Lower lobe of right lung (tissue), 2 donors: Measurements from ENCODE around the gene ZNF446. TPM values are rescaled to one million over a fixed set of nuclear protein-coding genes. Genes with fewer than 3 reads are reported as not detected.

Experiments used
- ATAC-seq, 2 donors: fragments of 200-7000 bp; cut with Tn5 transposase; one replicate each; pipeline ENCODE4 v1.9.1; 2020 to 2022; ENCODE audit warnings: mild to moderate bottlenecking in 2 of 2, moderate library complexity in 2 of 2
- DNase-seq: peaks from one replicate; pipeline ENCODE4 v3.0.0-alpha.2; 2020
- H3K27ac ChIP-seq: fragments of 200-600 bp; one replicate; pipeline ENCODE4 v1.8.0; 2022
- H3K27me3 ChIP-seq: fragments of 200-600 bp; one replicate; pipeline ENCODE4 v1.8.0; 2022; ENCODE audit warnings: low read depth
- H3K36me3 ChIP-seq: fragments of 200-600 bp; one replicate; pipeline ENCODE4 v1.8.0; 2022; ENCODE audit warnings: mild to moderate bottlenecking
- H3K4me1 ChIP-seq: fragments of 200-600 bp; one replicate; pipeline ENCODE4 v1.8.0; 2022
- H3K4me3 ChIP-seq: fragments of 200-600 bp; one replicate; pipeline ENCODE4 v1.8.0; 2022; ENCODE audit warnings: mild to moderate bottlenecking
- H3K9me3 ChIP-seq: fragments of 200-600 bp; one replicate; pipeline ENCODE4 v1.8.0; 2022
- intact Hi-C: fragments of 100-400 bp; cut with DNase I; formaldehyde crosslinking; loops from one replicate; pipeline ENCODE4 v1.11.0; 2022
- total RNA-seq: library from RNA; stranded (reverse); fragmentation: NEBNext Ultra II Directional; extraction: Animal tissue kit (Norgen Biotek cat#: 25700); gene quantifications from one replicate; pipeline ENCODE4 v1.2.1, GENCODE V29; 2021
- TF ChIP-seq, protein P1 (sequence below): fragments of 200-600 bp; IDR thresholded peaks from one replicate; pipeline ENCODE4 v1.8.0; 2022; ENCODE audit warnings: antibody characterized with exemption, mild to moderate bottlenecking
- donor health status: DM: no; HTN: yes; CAD: no; lungs with severe emphysema.

ZNF446 gene
- total RNA-seq, 1 donor from 2014 or later = 9.1 TPM

- intact Hi-C loops = no loop called here
- peaks cover 38% of the 10 kb centered on the region for H3K4me1 ChIP-seq
- H3K9me3 ChIP-seq = no peaks in the 10 kb centered on the region
- ATAC-seq (peak; percentile 89 to 92), DNase-seq (peak; percentile 93)
- peaks cover 20% of the 10 kb centered on the region for H3K36me3 ChIP-seq
- H3K4me3 ChIP-seq = peak within 1 kb of the TSS; percentile 97
- peak within 1 kb of the TSS; percentile 98 for H3K27ac ChIP-seq
- no peaks in the 10 kb centered on the region for H3K27me3 ChIP-seq
- TF ChIP-seq, protein P1, sequence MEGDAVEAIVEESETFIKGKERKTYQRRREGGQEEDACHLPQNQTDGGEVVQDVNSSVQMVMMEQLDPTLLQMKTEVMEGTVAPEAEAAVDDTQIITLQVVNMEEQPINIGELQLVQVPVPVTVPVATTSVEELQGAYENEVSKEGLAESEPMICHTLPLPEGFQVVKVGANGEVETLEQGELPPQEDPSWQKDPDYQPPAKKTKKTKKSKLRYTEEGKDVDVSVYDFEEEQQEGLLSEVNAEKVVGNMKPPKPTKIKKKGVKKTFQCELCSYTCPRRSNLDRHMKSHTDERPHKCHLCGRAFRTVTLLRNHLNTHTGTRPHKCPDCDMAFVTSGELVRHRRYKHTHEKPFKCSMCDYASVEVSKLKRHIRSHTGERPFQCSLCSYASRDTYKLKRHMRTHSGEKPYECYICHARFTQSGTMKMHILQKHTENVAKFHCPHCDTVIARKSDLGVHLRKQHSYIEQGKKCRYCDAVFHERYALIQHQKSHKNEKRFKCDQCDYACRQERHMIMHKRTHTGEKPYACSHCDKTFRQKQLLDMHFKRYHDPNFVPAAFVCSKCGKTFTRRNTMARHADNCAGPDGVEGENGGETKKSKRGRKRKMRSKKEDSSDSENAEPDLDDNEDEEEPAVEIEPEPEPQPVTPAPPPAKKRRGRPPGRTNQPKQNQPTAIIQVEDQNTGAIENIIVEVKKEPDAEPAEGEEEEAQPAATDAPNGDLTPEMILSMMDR = peak; percentile 59
Observed at GRCh38 chr19:58519355-58520256, 43.5 kb downstream of the ZNF446 start, which contains the start of gene ZBTB45. Gene ZBTB45 (minus strand): TSS chr19:58519810. CDS start chr19:58517673, 2,137 bp downstream.

GRCh38 chr19:58520257-58520599 is 44.1 kb downstream of the ZNF446 start:
- H3K27ac ChIP-seq = peak overlapping the region; percentile 98
- TF ChIP-seq, protein P1 = no peak
- no peaks in the 10 kb centered on the region for H3K27me3 ChIP-seq
- H3K4me3 ChIP-seq = peak overlapping the region; percentile 97
- ATAC-seq (no peak), DNase-seq (no peak)
- intact Hi-C loops = no loop called here
- no peaks in the 10 kb centered on the region for H3K9me3 ChIP-seq
- H3K4me1 ChIP-seq = peaks cover 35% of the 10 kb centered on the region
- peaks cover 20% of the 10 kb centered on the region for H3K36me3 ChIP-seq

DNA sequence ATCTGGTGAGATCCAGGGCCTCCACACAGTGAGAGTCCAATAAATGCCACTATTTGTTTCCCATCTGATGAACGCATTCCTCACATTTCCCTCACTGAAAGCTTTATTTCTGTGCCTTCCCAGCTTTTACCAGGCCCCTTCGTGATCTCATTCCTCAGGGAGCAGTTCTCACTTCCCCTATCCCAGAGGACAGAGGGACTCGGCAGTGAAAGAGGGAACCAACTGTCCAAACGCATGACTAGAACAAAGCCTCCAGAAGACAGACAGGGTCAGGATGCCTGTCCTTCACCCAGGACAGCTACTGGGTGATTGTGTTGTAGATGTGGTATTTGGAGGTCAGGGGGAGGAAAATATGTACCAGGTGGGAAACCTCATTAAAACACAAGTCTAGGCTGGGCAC is 45.5 kb downstream of the ZNF446 start:
- DNase-seq (no peak), ATAC-seq (no peak)
- intact Hi-C loops = no loop called here
- TF ChIP-seq, protein P1 = no peak
- Histone ChIP-seq H3K4me1 (peaks cover 27% of the 10 kb centered on the region), H3K36me3 (peaks cover 9% of the 10 kb centered on the region), H3K9me3 (no peaks in the 10 kb centered on the region), H3K4me3 (no peak overlapping the region), H3K27me3 (no peaks in the 10 kb centered on the region), H3K27ac (peak overlapping the region; percentile 64)

DNA sequence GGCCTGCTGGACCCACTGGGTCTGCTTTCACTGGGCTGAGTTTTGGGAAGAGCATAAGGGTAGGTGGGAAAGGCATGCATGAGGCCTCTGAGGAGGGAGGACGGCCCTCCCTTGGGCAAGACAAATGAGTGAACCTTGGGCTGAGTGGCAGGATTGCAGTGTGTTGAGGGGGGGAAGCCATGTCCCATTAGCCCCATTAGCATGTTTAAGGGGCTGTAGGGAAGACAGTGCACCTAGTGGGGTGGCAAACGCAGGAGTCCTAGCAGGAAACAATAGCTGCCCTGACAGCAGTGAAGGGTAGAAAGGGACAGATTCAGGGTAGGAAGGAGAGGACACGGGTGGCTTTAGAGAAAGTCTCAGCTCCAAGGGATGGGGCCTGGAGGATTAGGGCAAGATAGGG is 46.6 kb downstream of the ZNF446 start:
- no peak overlapping the region for H3K27ac ChIP-seq
- intact Hi-C loops = no loop called here
- DNase-seq (no peak), ATAC-seq (no peak)
- H3K9me3 ChIP-seq = no peaks in the 10 kb centered on the region
- no peak overlapping the region for H3K4me3 ChIP-seq
- H3K4me1 ChIP-seq = peaks cover 18% of the 10 kb centered on the region
- no peaks in the 10 kb centered on the region for H3K27me3 ChIP-seq
- TF ChIP-seq, protein P1 = no peak
- no peaks in the 10 kb centered on the region for H3K36me3 ChIP-seq

DNA sequence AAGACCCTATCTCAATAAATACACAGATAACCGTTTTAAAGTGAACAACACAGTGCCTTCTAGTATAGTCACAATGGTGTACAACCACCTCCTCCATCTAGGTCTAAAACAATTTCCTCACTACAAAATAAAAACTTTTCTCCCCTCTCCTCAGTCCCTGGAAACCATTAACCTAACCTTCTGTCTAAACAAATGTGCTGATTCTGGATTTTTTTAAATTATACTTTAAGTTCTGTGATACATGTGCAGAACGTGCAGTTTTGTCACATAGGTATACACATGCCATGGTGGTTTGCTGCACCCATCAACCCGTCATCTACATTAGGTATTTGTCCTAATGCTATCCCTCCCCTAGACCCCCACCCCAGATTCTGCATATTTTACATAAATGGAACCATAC is 53.3 kb downstream of the ZNF446 start:
- no peak for ATAC-seq
- H3K9me3 ChIP-seq = no peaks in the 10 kb centered on the region
- intact Hi-C loops = no loop called here

More for the DNA sequence above, 53.3 kb downstream of the ZNF446 start:
- Histone ChIP-seq H3K4me1 (no peaks in the 10 kb centered on the region), H3K27me3 (no peaks in the 10 kb centered on the region), H3K27ac (no peak overlapping the region), H3K36me3 (no peaks in the 10 kb centered on the region), H3K4me3 (no peak overlapping the region)
- DNase-seq = no peak
- TF ChIP-seq, protein P1 = no peak

Other genes starting within 250 kb of the ZNF446 start
- 22.6 TPM for gene ZNF544, start 247.4 kb upstream of the ZNF446 start, total RNA-seq
- 5.4 TPM for gene ZNF8, start 197.4 kb upstream of the ZNF446 start, total RNA-seq
- gene ERVK3-1, start 171.0 kb upstream of the ZNF446 start, total RNA-seq = 31.6 TPM
- 3.6 TPM for gene ZSCAN22, start 149.4 kb upstream of the ZNF446 start, total RNA-seq
- gene A1BG, start 122.9 kb upstream of the ZNF446 start, total RNA-seq = 14.0 TPM
- 2.5 TPM for gene ZNF497, start 113.6 kb upstream of the ZNF446 start, total RNA-seq
- gene ZNF837, start 95.3 kb upstream of the ZNF446 start, total RNA-seq = 1.2 TPM
- gene RPS5, start 89.1 kb upstream of the ZNF446 start, total RNA-seq = 770 TPM
- gene RNF225, start 80.7 kb upstream of the ZNF446 start, total RNA-seq = not detected
- 10.0 TPM for gene ZNF584, start 67.7 kb upstream of the ZNF446 start, total RNA-seq
- 7.4 TPM for gene ZNF132, start 36.2 kb upstream of the ZNF446 start, total RNA-seq
- gene ZNF324B, start 24.7 kb upstream of the ZNF446 start, total RNA-seq = 8.3 TPM
- 10.0 TPM for gene ZNF324, start 9.3 kb upstream of the ZNF446 start, total RNA-seq
- gene SLC27A5, start 35.6 kb downstream of the ZNF446 start, total RNA-seq = 6.6 TPM
- gene ZBTB45, start 43.5 kb downstream of the ZNF446 start, total RNA-seq = 14.1 TPM
- gene TRIM28, start 67.7 kb downstream of the ZNF446 start, total RNA-seq = 233 TPM
- gene CHMP2A, start 78.8 kb downstream of the ZNF446 start, total RNA-seq = 104 TPM
- gene UBE2M, start 82.3 kb downstream of the ZNF446 start, total RNA-seq = 50.4 TPM
- gene MZF1, start 97.0 kb downstream of the ZNF446 start, total RNA-seq = 50.7 TPM